NCI-H446 treated with DMSO at 0.1 percent for 48 hours (cell line): ENCODE measurements around the gene IL13.

Experiments
- DNase-seq: peaks from one replicate; lab custom pipeline; 2025; lab: John Stamatoyannopoulos, UW

Gene IL13

GRCh38 chr5:132669966-132670882 lies 12.3 kb downstream of the IL13 start:
- DNase-seq, result no peak

GRCh38 chr5:132671000-132671399 lies 13.0 kb downstream of the IL13 start:
- DNase-seq, result no peak

- no peak for DNase-seq
These were observed 15.5 kb downstream of the IL13 start for GRCh38 chr5:132673488-132673887.

GRCh38 chr5:132673939-132674630 lies 16.1 kb downstream of the IL13 start, which contains the start of gene IL4:
Gene IL4 (plus strand): TSS chr5:132673989. CDS start chr5:132674051, 62 bp downstream.
- DNase-seq, result no peak

- DNase-seq, result no peak
These were observed 16.9 kb downstream of the IL13 start for GRCh38 chr5:132674671-132675506.

- no peak for DNase-seq
These were observed 18.1 kb downstream of the IL13 start for GRCh38 chr5:132675936-132676689.

- DNase-seq, result no peak
These were observed 19.2 kb downstream of the IL13 start for GRCh38 chr5:132677191-132677590.

- no peak for DNase-seq
These were observed 19.9 kb downstream of the IL13 start for GRCh38 chr5:132677682-132678400.

GRCh38 chr5:132678735-132679134 lies 20.8 kb downstream of the IL13 start:
- no peak for DNase-seq

GRCh38 chr5:132679166-132679565 lies 21.2 kb downstream of the IL13 start:
- DNase-seq, result no peak

GRCh38 chr5:132679717-132680380 lies 21.9 kb downstream of the IL13 start:
- DNase-seq, result no peak

GRCh38 chr5:132680780-132681475 lies 23.0 kb downstream of the IL13 start:
- DNase-seq, result no peak

GRCh38 chr5:132681476-132681831 lies 23.5 kb downstream of the IL13 start:
- DNase-seq, result no peak

GRCh38 chr5:132681983-132682382 lies 24.0 kb downstream of the IL13 start:
- no peak for DNase-seq

GRCh38 chr5:132684491-132684890 lies 26.5 kb downstream of the IL13 start:
- DNase-seq, result no peak

- no peak for DNase-seq
These were observed 27.1 kb downstream of the IL13 start for GRCh38 chr5:132684922-132685720.

- no peak for DNase-seq
These were observed 28.2 kb downstream of the IL13 start for GRCh38 chr5:132686193-132686592.

GRCh38 chr5:132687995-132688394 lies 30.0 kb downstream of the IL13 start:
- DNase-seq, result no peak
